Neural cell (in vitro differentiated cells): Measurements from ENCODE around the gene CDC45. TPM values are rescaled to one million over a fixed set of nuclear protein-coding genes. Genes with fewer than 3 reads are reported as not detected.

Experiments used
- H2AFZ ChIP-seq: fragments of 200-600, 300-800 bp; sonication (generic), shearing (Covaris generic); 2 replicates; pipeline ENCODE4 v1.6.0; 2014; ENCODE audit warnings: low read depth, mild to moderate bottlenecking, antibody characterized with exemption, low read length, moderate library complexity
- H3F3A ChIP-seq: fragments of 200-600 bp; shearing (Covaris generic); 2 replicates; pipeline ENCODE4 v1.6.1; 2016; ENCODE audit warnings: mild to moderate bottlenecking, moderate library complexity, mixed read lengths, antibody characterized with exemption, low read length; ENCODE audit not compliant: insufficient read depth, poor library complexity, severe bottlenecking
- H3K27ac ChIP-seq: fragments of 200-600, 300-800 bp; sonication (generic), shearing (Covaris generic); 2 replicates; pipeline ENCODE4 v1.5.1; 2014; ENCODE audit warnings: mild to moderate bottlenecking, low read length, moderate library complexity
- H3K27me3 ChIP-seq: fragments of 300-800, 200-600 bp; sonication (generic), shearing (Covaris generic); 2 replicates; pipeline ENCODE4 v1.6.0; 2014; ENCODE audit warnings: mild to moderate bottlenecking, low read depth, low read length, moderate library complexity; ENCODE audit not compliant: insufficient read depth
- H3K36me3 ChIP-seq: fragments of 300-800, 200-600 bp; sonication (generic), shearing (Covaris generic); 2 replicates; pipeline ENCODE4 v1.5.1; 2014; ENCODE audit warnings: mild to moderate bottlenecking, antibody characterized with exemption, low read length, moderate library complexity; ENCODE audit not compliant: insufficient read depth
- H3K4me2 ChIP-seq: fragments of 300-800, 200-600 bp; sonication (generic), shearing (Covaris generic); 2 replicates; pipeline ENCODE4 v1.6.0; 2014; ENCODE audit warnings: mild to moderate bottlenecking, low read length
- H3K4me3 ChIP-seq: fragments of 300-800, 200-600 bp; sonication (generic), shearing (Covaris generic); 2 replicates; pipeline ENCODE4 v1.5.1; 2014; ENCODE audit warnings: mild to moderate bottlenecking, low read length, moderate library complexity
- H3K79me2 ChIP-seq: fragments of 200-600 bp; shearing (Covaris generic); replicated peaks from 2 replicates; pipeline ENCODE4 v1.6.0; 2014; ENCODE audit warnings: mild to moderate bottlenecking, low read length, moderate library complexity; ENCODE audit not compliant: insufficient read depth
- H3K9ac ChIP-seq: fragments of 300-800, 200-600 bp; sonication (generic), shearing (Covaris generic); 2 replicates; pipeline ENCODE4 v1.6.1; 2016; ENCODE audit warnings: mild to moderate bottlenecking, low read length, mixed read lengths
- H3K9me2 ChIP-seq: fragments of 200-600 bp; shearing (Covaris generic); 2 replicates; pipeline ENCODE4 v1.6.1; 2016; ENCODE audit warnings: mild to moderate bottlenecking, low read length, mixed read lengths; ENCODE audit not compliant: insufficient read depth
- H3K9me3 ChIP-seq: fragments of 200-600, 300-800 bp; sonication (generic), shearing (Covaris generic); 2 replicates; pipeline ENCODE4 v1.6.1; 2016; ENCODE audit warnings: mild to moderate bottlenecking, mixed run types, low read length, moderate library complexity, mixed read lengths
- H4K20me1 ChIP-seq: fragments of 200-600 bp; shearing (Covaris generic); 2 replicates; pipeline ENCODE4 v1.6.1; 2016; ENCODE audit warnings: mild to moderate bottlenecking, mixed run types; ENCODE audit not compliant: insufficient read depth
- EP300 ChIP-seq: fragments of 450-650 bp; conservative IDR thresholded peaks from 2 replicates; pipeline ENCODE4 v1.6.1; 2014; ENCODE audit warnings: antibody characterized with exemption, mild to moderate bottlenecking, moderate library complexity; ENCODE audit not compliant: poor library complexity, severe bottlenecking
- EZH2 ChIP-seq: fragments of 200-600, 300-800 bp; shearing (Covaris generic), sonication (generic); IDR thresholded peaks from 2 replicates; pipeline ENCODE4 v1.6.1; 2014; ENCODE audit warnings: antibody characterized with exemption, low read length, borderline replicate concordance, mild to moderate bottlenecking; ENCODE audit not compliant: insufficient read depth, poor library complexity, severe bottlenecking
- MXI1 ChIP-seq: fragments of 450-650 bp; conservative IDR thresholded peaks from 2 replicates; pipeline ENCODE4 v1.6.1; 2014; ENCODE audit warnings: antibody characterized with exemption, mild to moderate bottlenecking; ENCODE audit not compliant: poor library complexity, severe bottlenecking
- POLR2AphosphoS5 ChIP-seq: IDR thresholded peaks from 2 replicates; pipeline ENCODE4 v1.6.1; 2012
- RAD21 ChIP-seq: fragments of 450-650 bp; conservative IDR thresholded peaks from 2 replicates; pipeline ENCODE4 v1.6.1; 2014; ENCODE audit warnings: antibody characterized with exemption, mild to moderate bottlenecking, moderate library complexity
- SMC3 ChIP-seq: fragments of 450-650 bp; conservative IDR thresholded peaks from 2 replicates; pipeline ENCODE4 v1.6.1; 2014; ENCODE audit warnings: antibody characterized with exemption, mild to moderate bottlenecking, moderate library complexity; ENCODE audit not compliant: poor library complexity
- TAF1 ChIP-seq: IDR thresholded peaks from 2 replicates; pipeline ENCODE4 v1.6.1; 2012; ENCODE audit warnings: low read depth
- polyA plus RNA-seq: library from polyadenylated mRNA; depleted of rRNA; stranded (reverse); fragments of >200 nt; gene quantifications from 2 replicates; pipeline ENCODE4 v1.2.3, GENCODE V29; 2014
- TF ChIP-seq, protein P1 (sequence below): fragments of 450-650 bp; IDR thresholded peaks from 2 replicates; pipeline ENCODE4 v1.5.1; 2014; ENCODE audit warnings: antibody characterized with exemption, mild to moderate bottlenecking, moderate library complexity; ENCODE audit not compliant: poor library complexity, severe bottlenecking
- TF ChIP-seq, protein P2 (sequence below): IDR thresholded peaks from 2 replicates; pipeline ENCODE4 v1.6.1; 2012; ENCODE audit warnings: borderline replicate concordance

The CDC45 gene
- polyA plus RNA-seq, 1 donor from 2014 or later = 3.2 TPM

DNA sequence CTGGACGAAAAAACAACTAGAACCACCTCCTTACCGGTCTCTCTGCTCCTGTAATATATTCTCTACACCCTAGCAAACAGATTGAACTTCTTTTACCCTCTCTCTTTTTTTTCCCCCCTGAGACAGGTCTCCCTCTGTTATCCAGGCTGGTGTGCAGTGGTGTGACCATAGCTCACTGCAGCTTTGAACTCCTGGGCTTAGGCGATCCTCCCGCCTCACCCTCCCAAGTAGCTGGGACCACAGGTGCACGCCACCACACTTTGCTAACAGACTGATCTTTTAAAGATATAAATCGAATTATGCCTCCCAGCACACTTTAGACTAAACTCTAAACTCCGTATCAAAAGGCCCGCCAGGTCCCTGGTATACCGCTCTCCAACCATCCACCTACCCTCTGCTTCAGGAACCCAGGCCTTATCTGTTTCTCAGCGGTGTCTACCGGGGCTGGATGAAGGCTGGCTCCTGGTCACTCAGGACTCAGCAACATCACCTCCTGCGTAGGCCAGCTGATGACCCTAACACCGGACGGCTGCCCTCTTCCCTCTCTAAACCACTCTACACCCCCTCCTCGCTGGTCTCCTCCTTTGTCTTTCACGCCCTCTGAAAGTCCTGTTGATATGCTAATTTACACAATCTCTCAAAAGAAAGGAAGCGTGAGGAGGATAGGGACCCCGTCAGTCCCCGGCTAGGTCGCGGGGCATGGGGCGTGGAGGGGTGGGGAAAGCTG is 33.0 kb upstream of the CDC45 start:
- Histone ChIP-seq H3K79me2 (peaks cover 54% of the 10 kb centered on the region), H3K9me3 (no peaks in the 10 kb centered on the region), H3K4me3 (peak overlapping the region; percentile 98), H3K4me2 (peak overlapping the region; percentile 79), H3K9me2 (no peaks in the 10 kb centered on the region), H3K27me3 (no peaks in the 10 kb centered on the region), H3K36me3 (peaks cover 9% of the 10 kb centered on the region), H2AFZ (peak overlapping the region; percentile 21), H3F3A (no peaks in the 10 kb centered on the region), H3K9ac (peak overlapping the region; percentile 84), H4K20me1 (no peaks in the 10 kb centered on the region), H3K27ac (peak overlapping the region; percentile 88)
- TF ChIP-seq POLR2AphosphoS5 (no peak), MXI1 (no peak), RAD21 (no peak), EZH2 (no peak), EP300 (no peak), SMC3 (no peak), TAF1 (no peak)
- TF ChIP-seq, protein P1, sequence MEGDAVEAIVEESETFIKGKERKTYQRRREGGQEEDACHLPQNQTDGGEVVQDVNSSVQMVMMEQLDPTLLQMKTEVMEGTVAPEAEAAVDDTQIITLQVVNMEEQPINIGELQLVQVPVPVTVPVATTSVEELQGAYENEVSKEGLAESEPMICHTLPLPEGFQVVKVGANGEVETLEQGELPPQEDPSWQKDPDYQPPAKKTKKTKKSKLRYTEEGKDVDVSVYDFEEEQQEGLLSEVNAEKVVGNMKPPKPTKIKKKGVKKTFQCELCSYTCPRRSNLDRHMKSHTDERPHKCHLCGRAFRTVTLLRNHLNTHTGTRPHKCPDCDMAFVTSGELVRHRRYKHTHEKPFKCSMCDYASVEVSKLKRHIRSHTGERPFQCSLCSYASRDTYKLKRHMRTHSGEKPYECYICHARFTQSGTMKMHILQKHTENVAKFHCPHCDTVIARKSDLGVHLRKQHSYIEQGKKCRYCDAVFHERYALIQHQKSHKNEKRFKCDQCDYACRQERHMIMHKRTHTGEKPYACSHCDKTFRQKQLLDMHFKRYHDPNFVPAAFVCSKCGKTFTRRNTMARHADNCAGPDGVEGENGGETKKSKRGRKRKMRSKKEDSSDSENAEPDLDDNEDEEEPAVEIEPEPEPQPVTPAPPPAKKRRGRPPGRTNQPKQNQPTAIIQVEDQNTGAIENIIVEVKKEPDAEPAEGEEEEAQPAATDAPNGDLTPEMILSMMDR = no peak
- TF ChIP-seq, protein P2, sequence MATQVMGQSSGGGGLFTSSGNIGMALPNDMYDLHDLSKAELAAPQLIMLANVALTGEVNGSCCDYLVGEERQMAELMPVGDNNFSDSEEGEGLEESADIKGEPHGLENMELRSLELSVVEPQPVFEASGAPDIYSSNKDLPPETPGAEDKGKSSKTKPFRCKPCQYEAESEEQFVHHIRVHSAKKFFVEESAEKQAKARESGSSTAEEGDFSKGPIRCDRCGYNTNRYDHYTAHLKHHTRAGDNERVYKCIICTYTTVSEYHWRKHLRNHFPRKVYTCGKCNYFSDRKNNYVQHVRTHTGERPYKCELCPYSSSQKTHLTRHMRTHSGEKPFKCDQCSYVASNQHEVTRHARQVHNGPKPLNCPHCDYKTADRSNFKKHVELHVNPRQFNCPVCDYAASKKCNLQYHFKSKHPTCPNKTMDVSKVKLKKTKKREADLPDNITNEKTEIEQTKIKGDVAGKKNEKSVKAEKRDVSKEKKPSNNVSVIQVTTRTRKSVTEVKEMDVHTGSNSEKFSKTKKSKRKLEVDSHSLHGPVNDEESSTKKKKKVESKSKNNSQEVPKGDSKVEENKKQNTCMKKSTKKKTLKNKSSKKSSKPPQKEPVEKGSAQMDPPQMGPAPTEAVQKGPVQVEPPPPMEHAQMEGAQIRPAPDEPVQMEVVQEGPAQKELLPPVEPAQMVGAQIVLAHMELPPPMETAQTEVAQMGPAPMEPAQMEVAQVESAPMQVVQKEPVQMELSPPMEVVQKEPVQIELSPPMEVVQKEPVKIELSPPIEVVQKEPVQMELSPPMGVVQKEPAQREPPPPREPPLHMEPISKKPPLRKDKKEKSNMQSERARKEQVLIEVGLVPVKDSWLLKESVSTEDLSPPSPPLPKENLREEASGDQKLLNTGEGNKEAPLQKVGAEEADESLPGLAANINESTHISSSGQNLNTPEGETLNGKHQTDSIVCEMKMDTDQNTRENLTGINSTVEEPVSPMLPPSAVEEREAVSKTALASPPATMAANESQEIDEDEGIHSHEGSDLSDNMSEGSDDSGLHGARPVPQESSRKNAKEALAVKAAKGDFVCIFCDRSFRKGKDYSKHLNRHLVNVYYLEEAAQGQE = no peak

DNA sequence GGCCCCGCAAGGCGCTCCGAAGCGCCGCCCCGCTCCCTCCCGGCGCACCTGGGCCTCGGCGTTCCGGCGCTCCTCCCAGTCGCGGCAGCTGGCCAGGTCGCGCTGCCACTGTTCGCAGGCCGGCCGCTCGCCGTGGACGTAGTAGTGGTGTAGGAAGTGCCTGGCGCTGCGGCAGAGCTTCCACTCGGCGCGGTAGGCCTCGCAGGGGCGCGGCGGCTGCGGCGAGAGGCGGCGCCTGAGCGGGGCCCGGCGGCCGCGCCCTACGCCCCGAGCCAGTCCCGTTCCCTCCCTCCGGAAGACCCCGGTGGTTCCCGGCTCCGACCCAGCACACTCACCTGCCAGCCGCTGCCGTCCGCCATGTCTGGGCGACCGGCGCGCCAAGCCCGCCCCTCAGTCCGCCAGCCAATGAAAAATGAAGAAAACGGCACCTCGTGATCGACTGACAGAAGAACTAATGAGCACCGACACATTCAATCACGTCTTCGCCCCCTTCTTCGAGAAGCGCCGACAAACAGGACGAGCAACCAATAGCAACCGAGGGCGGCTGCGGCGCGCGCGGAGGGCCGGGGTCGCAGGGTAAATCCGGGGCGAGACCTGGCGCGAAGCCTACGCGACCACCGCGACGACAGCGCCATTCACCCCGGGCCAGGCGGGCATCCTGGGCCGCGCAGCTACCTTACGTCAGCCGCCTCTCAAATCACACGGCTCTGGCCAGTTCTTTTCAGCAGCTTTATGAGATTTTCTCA is 32.2 kb upstream of the CDC45 start, which contains the start of gene C22orf39:
Gene C22orf39, minus strand, starts transcription at position 382 of the 746 bp plus-strand sequence. Its CDS starts 23 bp downstream, at position 359.
- no peaks in the 10 kb centered on the region for H3K27me3 ChIP-seq
- peak within 1 kb of the TSS; percentile 98 for H3K4me3 ChIP-seq
- H4K20me1 ChIP-seq = no peaks in the 10 kb centered on the region
- peak within 1 kb of the TSS; percentile 84 for H3K9ac ChIP-seq
- H3K36me3 ChIP-seq = peaks cover 9% of the 10 kb centered on the region
- H2AFZ ChIP-seq = peak within 1 kb of the TSS; percentile 83
- no peaks in the 10 kb centered on the region for H3K9me2 ChIP-seq
- H3F3A ChIP-seq = no peaks in the 10 kb centered on the region
- H3K9me3 ChIP-seq = no peaks in the 10 kb centered on the region
- peak within 1 kb of the TSS; percentile 88 for H3K27ac ChIP-seq
- peaks cover 49% of the 10 kb centered on the region for H3K79me2 ChIP-seq
- peak within 1 kb of the TSS; percentile 100 for H3K4me2 ChIP-seq
- TF ChIP-seq POLR2AphosphoS5 = peak; percentile 86
- TF ChIP-seq, protein P2 = peak; percentile 73
- TF ChIP-seq, protein P1 = peak; percentile 32
- peak; percentile 55 for TF ChIP-seq TAF1
- TF ChIP-seq EP300 = peak; percentile 43
- TF ChIP-seq SMC3 = peak; percentile 44
- no peak for TF ChIP-seq RAD21
- TF ChIP-seq MXI1 = peak; percentile 83
- TF ChIP-seq EZH2 = no peak
